ENCODE results near the gene TEAD4. TPM values are rescaled to one million over a fixed set of nuclear protein-coding genes. Genes with fewer than 3 reads are reported as not detected.

The TEAD4 gene
- total and polyA plus RNA-seq, 2 experiments from 2014 or later, result 5.5 to 12.7 TPM

GRCh38 chr12:3035815-3036702 is 76.9 kb downstream of the TEAD4 start:
- H3K36me3 ChIP-seq (replicated peaks; ENCODE audit: insufficient read depth, low read depth), result no peaks in the 10 kb centered on the region
- H3K27ac ChIP-seq, result no peak overlapping the region
- no peak overlapping the region for H3K4me3 ChIP-seq
- no peaks in the 10 kb centered on the region for H3K27me3 ChIP-seq
- TF ChIP-seq EZH2 (IDR thresholded peaks at IDR 0.05; ENCODE audit: borderline replicate concordance) (no peak), EZH2phosphoT487 (IDR thresholded peaks at IDR 0.05; ENCODE audit: low read depth, severe bottlenecking, unreplicated experiment) (no peak), CTCF (IDR thresholded peaks at IDR 0.05; ENCODE audit: poor library complexity) (peak; percentile 35)
- no peaks in the 10 kb centered on the region for H3K4me1 ChIP-seq (ENCODE audit: insufficient read depth)
- no peaks in the 10 kb centered on the region for H4K20me1 ChIP-seq (ENCODE audit: insufficient read depth, poor library complexity, severe bottlenecking)
- no peaks in the 10 kb centered on the region for H3K79me2 ChIP-seq
- no peak overlapping the region for H2AFZ ChIP-seq
- no peak for DNase-seq (ENCODE audit: low spot score)
- H3K9me2 ChIP-seq (replicated peaks; ENCODE audit: insufficient read depth), result no peaks in the 10 kb centered on the region
- no peak overlapping the region for H3K4me2 ChIP-seq
- H3K9me3 ChIP-seq (ENCODE audit: low read depth), result no peaks in the 10 kb centered on the region
- 90% methylated on average over 16 of the region's 16 CpGs for WGBS (ENCODE audit: low lambda C conversion rate, missing lambda C conversion rate)

DNA sequence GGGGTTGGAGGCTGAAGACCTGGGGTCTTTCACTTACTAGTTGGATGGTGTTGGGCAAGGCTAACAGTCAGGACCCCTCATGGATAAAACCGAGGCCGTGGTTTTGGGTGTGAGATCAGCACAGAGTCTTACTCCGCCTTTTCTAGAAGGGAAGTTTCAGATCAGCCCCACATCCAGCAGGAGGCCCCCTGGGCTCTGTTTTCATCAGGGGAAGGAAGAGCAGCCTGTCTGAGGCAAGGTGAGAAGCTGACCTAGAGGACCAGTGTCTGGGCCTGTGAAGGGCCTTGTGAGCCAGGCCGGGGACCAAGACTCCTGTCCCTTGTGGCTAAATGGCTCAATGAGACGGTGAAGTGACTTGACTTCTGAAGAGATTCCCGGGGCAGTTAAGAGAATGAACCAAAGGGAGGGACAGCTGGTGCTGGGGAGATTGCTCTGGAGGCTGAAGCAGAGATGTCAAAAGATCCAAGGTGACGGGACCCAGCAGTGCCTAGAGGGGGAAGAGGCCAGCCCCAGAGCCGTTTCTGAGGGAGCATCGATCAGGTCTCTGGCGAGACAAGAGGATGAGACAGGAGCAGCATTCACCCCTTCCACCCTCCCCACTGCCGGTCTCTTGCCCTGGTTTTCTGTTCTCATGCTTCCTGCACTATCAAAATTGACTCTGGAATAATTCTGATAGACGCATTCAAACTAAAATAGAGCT is 77.9 kb downstream of the TEAD4 start:
- Histone ChIP-seq H3K4me2 (no peak overlapping the region), H3K4me3 (no peak overlapping the region), H3K4me1 (ENCODE audit: insufficient read depth) (no peaks in the 10 kb centered on the region), H2AFZ (no peak overlapping the region), H4K20me1 (ENCODE audit: insufficient read depth, poor library complexity, severe bottlenecking) (no peaks in the 10 kb centered on the region), H3K27me3 (no peaks in the 10 kb centered on the region), H3K9me2 (replicated peaks; ENCODE audit: insufficient read depth) (no peaks in the 10 kb centered on the region), H3K27ac (no peak overlapping the region), H3K36me3 (replicated peaks; ENCODE audit: insufficient read depth, low read depth) (no peaks in the 10 kb centered on the region), H3K79me2 (no peaks in the 10 kb centered on the region), H3K9me3 (ENCODE audit: low read depth) (no peaks in the 10 kb centered on the region)
- no peak for DNase-seq (ENCODE audit: low spot score)
- TF ChIP-seq EZH2 (IDR thresholded peaks at IDR 0.05; ENCODE audit: borderline replicate concordance), result no peak
- TF ChIP-seq EZH2phosphoT487 (IDR thresholded peaks at IDR 0.05; ENCODE audit: low read depth, severe bottlenecking, unreplicated experiment), result no peak
- TF ChIP-seq CTCF (IDR thresholded peaks at IDR 0.05; ENCODE audit: poor library complexity), result no peak
- 83% methylated on average over 12 of the region's 12 CpGs for WGBS (ENCODE audit: low lambda C conversion rate, missing lambda C conversion rate)

- DNase-seq (ENCODE audit: low spot score), result no peak
- no peaks in the 10 kb centered on the region for H3K9me2 ChIP-seq (replicated peaks; ENCODE audit: insufficient read depth)
- H3K4me1 ChIP-seq (ENCODE audit: insufficient read depth), result no peaks in the 10 kb centered on the region
- H3K9me3 ChIP-seq (ENCODE audit: low read depth), result no peaks in the 10 kb centered on the region
- no peaks in the 10 kb centered on the region for H3K79me2 ChIP-seq
- H3K4me2 ChIP-seq, result no peak overlapping the region
- H3K27ac ChIP-seq, result no peak overlapping the region
- WGBS (ENCODE audit: low lambda C conversion rate, missing lambda C conversion rate), result 89% methylated on average over 7 of the region's 7 CpGs
- no peak overlapping the region for H3K4me3 ChIP-seq
- no peaks in the 10 kb centered on the region for H3K27me3 ChIP-seq
- H4K20me1 ChIP-seq (ENCODE audit: insufficient read depth, poor library complexity, severe bottlenecking), result no peaks in the 10 kb centered on the region
- TF ChIP-seq EZH2phosphoT487 (IDR thresholded peaks at IDR 0.05; ENCODE audit: low read depth, severe bottlenecking, unreplicated experiment) (no peak), CTCF (IDR thresholded peaks at IDR 0.05; ENCODE audit: poor library complexity) (no peak), EZH2 (IDR thresholded peaks at IDR 0.05; ENCODE audit: borderline replicate concordance) (no peak)
- H2AFZ ChIP-seq, result no peak overlapping the region
- H3K36me3 ChIP-seq (replicated peaks; ENCODE audit: insufficient read depth, low read depth), result no peaks in the 10 kb centered on the region
Measured at GRCh38 chr12:3038166-3038565, 79.0 kb downstream of the TEAD4 start.

All from hepatocyte (in vitro differentiated cells).